Neural progenitor cell (in vitro differentiated cells): ENCODE data around the gene OCA2. TPM values are rescaled to one million over a fixed set of nuclear protein-coding genes. Genes with fewer than 3 reads are reported as not detected.

ENCODE experiments used
- DNase-seq: peaks from one replicate; pipeline ENCODE4 v3.0.0-alpha.2; 2016; ENCODE audit warnings: low spot score
- H2AFZ ChIP-seq: fragments of 200-600 bp; sonication (generic); replicated peaks from 2 replicates; pipeline ENCODE4 v1.6.1; 2016; ENCODE audit warnings: antibody characterized with exemption
- H3F3A ChIP-seq: fragments of 200-600 bp; sonication (generic); 2 replicates; pipeline ENCODE4 v1.6.1; 2016; ENCODE audit warnings: antibody characterized with exemption, low read depth
- H3K27ac ChIP-seq: fragments of 200-600 bp; sonication (generic); 2 replicates; pipeline ENCODE4 v1.5.1; 2016; ENCODE audit warnings: mild to moderate bottlenecking
- H3K27me3 ChIP-seq: fragments of 200-600 bp; sonication (generic); 2 replicates; pipeline ENCODE4 v1.6.1; 2016; ENCODE audit warnings: mild to moderate bottlenecking, moderate library complexity
- H3K36me3 ChIP-seq: fragments of 200-600 bp; sonication (generic); 2 replicates; pipeline ENCODE4 v1.5.1; 2016
- H3K4me1 ChIP-seq: fragments of 200-600 bp; sonication (generic); 2 replicates; pipeline ENCODE4 v1.6.1; 2016; ENCODE audit warnings: mixed run types
- H3K4me2 ChIP-seq: fragments of 200-600 bp; sonication (generic); 2 replicates; pipeline ENCODE4 v1.6.1; 2016
- H3K4me3 ChIP-seq: fragments of 200-600 bp; sonication (generic); 2 replicates; pipeline ENCODE4 v1.5.1; 2016
- H3K79me2 ChIP-seq: fragments of 200-600 bp; sonication (generic); 2 replicates; pipeline ENCODE4 v1.6.1; 2016; ENCODE audit warnings: low read depth
- H3K9ac ChIP-seq: fragments of 200-600 bp; sonication (generic); 2 replicates; pipeline ENCODE4 v1.6.1; 2016
- H3K9me3 ChIP-seq: fragments of 200-600 bp; sonication (generic); 2 replicates; pipeline ENCODE4 v1.5.1; 2016; ENCODE audit warnings: low read depth
- H4K20me1 ChIP-seq: fragments of 200-600 bp; sonication (generic); 2 replicates; pipeline ENCODE4 v1.6.1; 2016; ENCODE audit warnings: low read depth
- H3K27ac Mint-ChIP-seq: 3 replicates; pipeline ENCODE4 v1.8.0; 2021; ENCODE audit warnings: mixed read lengths
- H3K27me3 Mint-ChIP-seq: 2 replicates; pipeline ENCODE4 v1.8.0; 2022; ENCODE audit warnings: low read depth, mild to moderate bottlenecking, inconsistent platforms, moderate library complexity, mixed read lengths; ENCODE audit not compliant: insufficient read depth
- H3K36me3 Mint-ChIP-seq: 3 replicates; pipeline ENCODE4 v1.8.0; 2021; ENCODE audit warnings: mixed read lengths
- H3K4me1 Mint-ChIP-seq: 3 replicates; pipeline ENCODE4 v1.8.0; 2021; ENCODE audit warnings: mixed read lengths
- H3K4me3 Mint-ChIP-seq: 3 replicates; pipeline ENCODE4 v1.8.0; 2021; ENCODE audit warnings: mild to moderate bottlenecking, moderate library complexity, mixed read lengths
- H3K9me3 Mint-ChIP-seq: 3 replicates; pipeline ENCODE4 v1.8.0; 2020; ENCODE audit warnings: mixed read lengths
- EZH2 ChIP-seq: fragments of 200-600 bp; sonication (generic); IDR thresholded peaks from 2 replicates; pipeline ENCODE4 v1.6.1; 2017; ENCODE audit warnings: antibody characterized with exemption, mild to moderate bottlenecking, moderate library complexity
- EZH2phosphoT487 ChIP-seq: fragments of 200-600 bp; sonication (generic); IDR thresholded peaks from 2 replicates; pipeline ENCODE4 v1.6.1; 2017; ENCODE audit warnings: antibody characterized with exemption
- total RNA-seq: library from RNA; depleted of rRNA; stranded (reverse); fragments of >200 nt; gene quantifications from 2 replicates; pipeline ENCODE4 v1.2.3, GENCODE V29; 2015; ENCODE audit warnings: low replicate concordance
- TF ChIP-seq, protein P1 (sequence below): fragments of 200-600 bp; sonication (generic); IDR thresholded peaks from 2 replicates; pipeline ENCODE4 v1.5.1; 2017; ENCODE audit warnings: antibody characterized with exemption, mild to moderate bottlenecking

The OCA2 gene
- total RNA-seq, 1 donor from 2014 or later: 1.0 TPM

DNA sequence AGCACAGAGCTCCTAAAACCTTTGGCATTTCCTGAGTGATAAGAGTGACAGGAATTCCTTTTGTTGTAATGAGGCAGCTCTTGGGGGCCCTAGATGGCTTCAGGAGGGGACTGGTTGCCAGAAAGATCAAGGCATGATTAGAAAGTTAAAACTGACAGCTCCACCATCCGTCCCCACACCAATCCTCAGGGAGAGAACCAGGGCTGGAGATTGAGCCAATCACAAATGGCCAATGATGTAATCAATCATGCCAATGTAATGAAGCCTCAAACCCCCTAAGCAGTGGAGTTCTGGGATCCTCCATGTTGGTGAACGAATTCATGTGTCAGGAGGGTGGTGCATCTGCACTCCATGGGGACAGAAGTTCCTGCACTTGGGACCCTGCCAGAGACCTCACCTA is 265.1 kb downstream of the OCA2 start:
- Histone ChIP-seq H3K4me1 (no peaks in the 10 kb centered on the region), H3K9me3 (no peaks in the 10 kb centered on the region), H3K36me3 (no peaks in the 10 kb centered on the region), H3K27me3 (no peaks in the 10 kb centered on the region), H3K27ac (no peak overlapping the region), H3K9ac (no peak overlapping the region), H3K4me2 (no peak overlapping the region), H3K79me2 (no peaks in the 10 kb centered on the region), H3F3A (no peaks in the 10 kb centered on the region), H2AFZ (no peak overlapping the region), H3K4me3 (no peak overlapping the region), H4K20me1 (no peaks in the 10 kb centered on the region)
- Mint-ChIP-seq H3K27me3 (peaks cover 4% of the 10 kb centered on the region), H3K4me3 (no peak overlapping the region), H3K9me3 (no peaks in the 10 kb centered on the region), H3K27ac (no peak overlapping the region), H3K4me1 (no peaks in the 10 kb centered on the region), H3K36me3 (no peaks in the 10 kb centered on the region)
- TF ChIP-seq, protein P1, sequence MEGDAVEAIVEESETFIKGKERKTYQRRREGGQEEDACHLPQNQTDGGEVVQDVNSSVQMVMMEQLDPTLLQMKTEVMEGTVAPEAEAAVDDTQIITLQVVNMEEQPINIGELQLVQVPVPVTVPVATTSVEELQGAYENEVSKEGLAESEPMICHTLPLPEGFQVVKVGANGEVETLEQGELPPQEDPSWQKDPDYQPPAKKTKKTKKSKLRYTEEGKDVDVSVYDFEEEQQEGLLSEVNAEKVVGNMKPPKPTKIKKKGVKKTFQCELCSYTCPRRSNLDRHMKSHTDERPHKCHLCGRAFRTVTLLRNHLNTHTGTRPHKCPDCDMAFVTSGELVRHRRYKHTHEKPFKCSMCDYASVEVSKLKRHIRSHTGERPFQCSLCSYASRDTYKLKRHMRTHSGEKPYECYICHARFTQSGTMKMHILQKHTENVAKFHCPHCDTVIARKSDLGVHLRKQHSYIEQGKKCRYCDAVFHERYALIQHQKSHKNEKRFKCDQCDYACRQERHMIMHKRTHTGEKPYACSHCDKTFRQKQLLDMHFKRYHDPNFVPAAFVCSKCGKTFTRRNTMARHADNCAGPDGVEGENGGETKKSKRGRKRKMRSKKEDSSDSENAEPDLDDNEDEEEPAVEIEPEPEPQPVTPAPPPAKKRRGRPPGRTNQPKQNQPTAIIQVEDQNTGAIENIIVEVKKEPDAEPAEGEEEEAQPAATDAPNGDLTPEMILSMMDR: no peak
- no peak for TF ChIP-seq EZH2phosphoT487
- no peak for TF ChIP-seq EZH2
- DNase-seq: no peak

DNA sequence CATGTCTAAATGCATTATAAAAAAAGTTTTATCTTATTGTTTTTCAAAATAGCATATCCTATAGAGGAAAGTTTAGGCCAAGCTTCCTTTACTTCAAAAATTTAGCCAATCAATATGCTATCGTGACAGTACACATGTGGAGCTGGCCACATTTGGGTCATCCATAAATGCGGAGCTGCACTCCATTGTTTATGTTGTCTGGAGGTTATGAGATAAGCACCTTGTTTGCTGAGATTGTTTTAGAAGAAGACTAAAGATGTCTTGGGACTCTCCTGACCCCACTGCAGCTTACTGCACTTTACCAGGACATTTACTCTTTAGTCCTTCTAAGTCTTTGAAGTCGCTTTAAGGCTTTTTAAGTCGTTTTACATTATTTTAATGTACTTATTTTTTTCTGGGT is 265.9 kb downstream of the OCA2 start:
- H3K9me3 ChIP-seq: no peaks in the 10 kb centered on the region
- no peaks in the 10 kb centered on the region for H3K4me1 ChIP-seq
- Mint-ChIP-seq H3K27me3 (peaks cover 6% of the 10 kb centered on the region), H3K36me3 (no peaks in the 10 kb centered on the region), H3K9me3 (no peaks in the 10 kb centered on the region), H3K4me3 (no peak overlapping the region), H3K4me1 (no peaks in the 10 kb centered on the region), H3K27ac (no peak overlapping the region)
- H3K4me2 ChIP-seq: no peak overlapping the region
- no peak overlapping the region for H2AFZ ChIP-seq
- no peaks in the 10 kb centered on the region for H3F3A ChIP-seq
- H3K79me2 ChIP-seq: no peaks in the 10 kb centered on the region
- TF ChIP-seq EZH2 (no peak), EZH2phosphoT487 (no peak)
- TF ChIP-seq, protein P1: no peak
- H3K36me3 ChIP-seq: no peaks in the 10 kb centered on the region
- no peaks in the 10 kb centered on the region for H3K27me3 ChIP-seq
- no peak overlapping the region for H3K9ac ChIP-seq
- H4K20me1 ChIP-seq: no peaks in the 10 kb centered on the region
- no peak for DNase-seq
- no peak overlapping the region for H3K27ac ChIP-seq
- no peak overlapping the region for H3K4me3 ChIP-seq

DNA sequence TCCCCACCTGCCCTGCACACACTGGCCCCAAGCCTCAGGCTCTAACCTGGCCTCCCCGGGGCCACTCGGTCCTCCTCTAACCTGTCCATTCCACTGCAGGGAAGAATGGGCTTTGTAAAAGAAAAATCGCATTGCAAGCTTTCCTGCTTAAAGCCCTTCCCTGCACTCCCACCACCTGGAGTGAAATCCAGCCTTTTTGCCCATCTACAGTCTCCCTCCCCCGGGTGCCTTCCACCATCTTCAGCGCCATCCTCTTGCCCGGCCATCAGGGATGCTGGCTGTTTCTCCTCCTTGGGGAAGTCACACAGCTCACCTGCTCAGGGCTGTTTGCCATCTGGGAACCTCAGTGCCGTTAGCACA is 266.9 kb downstream of the OCA2 start:
- H3K27ac ChIP-seq: no peak overlapping the region

More for the DNA sequence above, 266.9 kb downstream of the OCA2 start:
- H3K36me3 Mint-ChIP-seq: no peaks in the 10 kb centered on the region
- H2AFZ ChIP-seq: no peak overlapping the region
- H3K4me3 Mint-ChIP-seq: no peak overlapping the region
- no peaks in the 10 kb centered on the region for H3K79me2 ChIP-seq
- no peaks in the 10 kb centered on the region for H3K4me1 Mint-ChIP-seq
- H3K9ac ChIP-seq: no peak overlapping the region
- no peak overlapping the region for H3K4me2 ChIP-seq
- H3K36me3 ChIP-seq: no peaks in the 10 kb centered on the region
- H3K27me3 ChIP-seq: no peaks in the 10 kb centered on the region
- no peaks in the 10 kb centered on the region for H3K9me3 Mint-ChIP-seq
- H4K20me1 ChIP-seq: no peaks in the 10 kb centered on the region
- no peaks in the 10 kb centered on the region for H3K4me1 ChIP-seq
- H3K27me3 Mint-ChIP-seq: peaks cover 6% of the 10 kb centered on the region
- H3K9me3 ChIP-seq: no peaks in the 10 kb centered on the region
- H3F3A ChIP-seq: no peaks in the 10 kb centered on the region
- H3K27ac Mint-ChIP-seq: no peak overlapping the region
- DNase-seq: no peak
- TF ChIP-seq EZH2phosphoT487 (no peak), EZH2 (no peak)
- TF ChIP-seq, protein P1: no peak
- no peak overlapping the region for H3K4me3 ChIP-seq
